ENCODE data around the gene MACROH2A1. TPM values are rescaled to one million over a fixed set of nuclear protein-coding genes. Genes with fewer than 3 reads are reported as not detected.

Gene MACROH2A1
- total RNA-seq, 1 donor from 2014 or later: 319 TPM

- Mint-ChIP-seq H3K4me3 (ENCODE audit: low read depth) (no peak overlapping the region), H3K27me3 (no peaks in the 10 kb centered on the region), H3K4me1 (ENCODE audit: low read depth) (peaks cover 60% of the 10 kb centered on the region), H3K9me3 (ENCODE audit: low read depth) (no peaks in the 10 kb centered on the region), H3K27ac (no peak overlapping the region), H3K36me3 (ENCODE audit: insufficient read depth) (no peaks in the 10 kb centered on the region)
- no peak for DNase-seq (ENCODE audit: low spot score, unreplicated experiment)
- TF ChIP-seq CTCF (IDR thresholded peaks at IDR 0.05; ENCODE audit: unreplicated experiment): no peak
Observed at GRCh38 chr5:135328128-135328687, 70.8 kb downstream of the MACROH2A1 start.

DNA sequence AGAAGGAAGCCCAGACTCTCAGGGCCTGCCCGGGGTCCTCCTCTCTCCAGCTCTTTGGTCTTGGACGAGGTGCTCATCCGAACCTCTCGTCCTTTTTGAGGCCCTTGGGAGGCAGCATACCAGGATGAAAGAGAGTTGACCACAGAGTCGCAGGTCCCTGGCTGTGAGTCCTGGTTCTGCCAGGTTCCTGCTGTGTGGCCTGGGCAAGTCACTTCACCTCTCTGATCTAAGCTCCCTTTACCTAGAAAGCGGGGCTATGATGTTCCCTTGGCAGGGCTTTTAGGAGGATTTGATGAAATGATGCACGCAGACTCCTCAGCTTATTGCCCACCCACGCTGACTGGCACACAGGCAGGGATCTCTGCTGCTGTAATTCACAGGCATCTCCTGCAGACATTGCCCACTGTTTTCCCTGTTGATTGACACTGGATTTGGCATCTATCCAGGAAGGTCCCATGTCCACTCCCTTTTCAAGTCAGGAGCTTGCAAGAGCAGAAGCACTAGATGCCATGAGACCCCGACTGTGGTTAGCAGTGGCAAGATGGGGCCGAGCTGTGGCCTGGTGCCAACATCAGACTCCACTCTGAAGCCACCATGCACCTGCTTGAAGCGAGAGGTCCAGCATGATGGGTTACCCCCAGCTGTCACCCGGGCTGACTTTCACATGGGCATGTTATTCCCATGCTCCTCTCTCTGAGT, 71.5 kb downstream of the MACROH2A1 start:
- Mint-ChIP-seq H3K4me3 (ENCODE audit: low read depth) (no peak overlapping the region), H3K27me3 (peaks cover 2% of the 10 kb centered on the region), H3K36me3 (ENCODE audit: insufficient read depth) (no peaks in the 10 kb centered on the region), H3K27ac (no peak overlapping the region), H3K4me1 (ENCODE audit: low read depth) (peaks cover 60% of the 10 kb centered on the region), H3K9me3 (ENCODE audit: low read depth) (no peaks in the 10 kb centered on the region)
- TF ChIP-seq CTCF (IDR thresholded peaks at IDR 0.05; ENCODE audit: unreplicated experiment): no peak
- DNase-seq (ENCODE audit: low spot score, unreplicated experiment): no peak

- Mint-ChIP-seq H3K27ac (no peak overlapping the region), H3K4me1 (ENCODE audit: low read depth) (peaks cover 51% of the 10 kb centered on the region), H3K27me3 (peaks cover 8% of the 10 kb centered on the region), H3K36me3 (ENCODE audit: insufficient read depth) (no peaks in the 10 kb centered on the region), H3K4me3 (ENCODE audit: low read depth) (no peak overlapping the region), H3K9me3 (ENCODE audit: low read depth) (no peaks in the 10 kb centered on the region)
- DNase-seq (ENCODE audit: low spot score, unreplicated experiment): no peak
- TF ChIP-seq CTCF (IDR thresholded peaks at IDR 0.05; ENCODE audit: unreplicated experiment): no peak
Observed at GRCh38 chr5:135326296-135327254, 72.5 kb downstream of the MACROH2A1 start.

- H3K36me3 Mint-ChIP-seq (ENCODE audit: insufficient read depth): no peaks in the 10 kb centered on the region
Observed at GRCh38 chr5:135324897-135325650, 74.0 kb downstream of the MACROH2A1 start.

More at GRCh38 chr5:135324897-135325650, 74.0 kb downstream of the MACROH2A1 start:
- Mint-ChIP-seq H3K27me3 (peaks cover 11% of the 10 kb centered on the region), H3K4me1 (ENCODE audit: low read depth) (peaks cover 36% of the 10 kb centered on the region), H3K27ac (peak overlapping the region; percentile 41), H3K4me3 (ENCODE audit: low read depth) (no peak overlapping the region), H3K9me3 (ENCODE audit: low read depth) (no peaks in the 10 kb centered on the region)
- no peak for TF ChIP-seq CTCF (IDR thresholded peaks at IDR 0.05; ENCODE audit: unreplicated experiment)
- no peak for DNase-seq (ENCODE audit: low spot score, unreplicated experiment)

All from progenitor cell of endocrine pancreas (in vitro differentiated cells).